Mesendoderm (in vitro differentiated cells): ENCODE measurements around the gene OBSCN.

Experiments
- DNase-seq: peaks from one replicate; pipeline ENCODE4 v3.0.0; 2013
- H2AK5ac ChIP-seq: 2 replicates; pipeline ENCODE4 v1.6.1; 2013; ENCODE audit warnings: low read length, inconsistent platforms
- H2BK120ac ChIP-seq: 2 replicates; pipeline ENCODE4 v1.6.1; 2013; ENCODE audit warnings: low read depth, mild to moderate bottlenecking, low read length, moderate library complexity, mixed read lengths
- H2BK15ac ChIP-seq: replicated peaks from 2 replicates; pipeline ENCODE4 v1.6.1; 2013; ENCODE audit warnings: low read depth, mild to moderate bottlenecking, moderate library complexity
- H2BK5ac ChIP-seq: 2 replicates; pipeline ENCODE4 v1.6.1; 2013; ENCODE audit warnings: low read length, inconsistent platforms
- H3K18ac ChIP-seq: 2 replicates; pipeline ENCODE4 v1.6.1; 2013; ENCODE audit warnings: mild to moderate bottlenecking, low read length, mixed read lengths
- H3K23ac ChIP-seq: one replicate; pipeline ENCODE4 v1.6.1; 2013; ENCODE audit warnings: low read length
- H3K27ac ChIP-seq: 2 replicates; pipeline ENCODE4 v1.5.1; 2013; ENCODE audit warnings: low read depth, mild to moderate bottlenecking, inconsistent platforms, low read length, moderate library complexity
- H3K27me3 ChIP-seq: 2 replicates; pipeline ENCODE4 v1.6.1; 2013; ENCODE audit warnings: low read length, control low read depth, mild to moderate bottlenecking, inconsistent platforms; ENCODE audit not compliant: insufficient read depth, poor library complexity
- H3K36me3 ChIP-seq: 2 replicates; pipeline ENCODE4 v1.6.1; 2013; ENCODE audit warnings: low read length, inconsistent platforms; ENCODE audit not compliant: control insufficient read depth, insufficient read depth
- H3K4ac ChIP-seq: one replicate; pipeline ENCODE4 v1.6.1; 2013; ENCODE audit warnings: low read depth, mild to moderate bottlenecking, low read length, moderate library complexity
- H3K4me1 ChIP-seq: 2 replicates; pipeline ENCODE4 v1.6.1; 2013; ENCODE audit warnings: low read depth, low read length, inconsistent platforms; ENCODE audit not compliant: control insufficient read depth
- H3K4me2 ChIP-seq: 2 replicates; pipeline ENCODE4 v1.6.1; 2013; ENCODE audit warnings: low read length
- H3K4me3 ChIP-seq: 2 replicates; pipeline ENCODE4 v1.5.1; 2013; ENCODE audit warnings: mild to moderate bottlenecking, low read length
- H3K56ac ChIP-seq: one replicate; pipeline ENCODE4 v1.6.1; 2013; ENCODE audit warnings: low read length
- H3K79me1 ChIP-seq: 2 replicates; pipeline ENCODE4 v1.6.1; 2013; ENCODE audit warnings: low read length, inconsistent platforms
- H3K79me2 ChIP-seq: 2 replicates; pipeline ENCODE4 v1.6.1; 2013; ENCODE audit warnings: mild to moderate bottlenecking, low read length; ENCODE audit not compliant: control insufficient read depth, insufficient read depth
- H3K9ac ChIP-seq: 2 replicates; pipeline ENCODE4 v1.6.1; 2013; ENCODE audit warnings: low read length, inconsistent platforms
- H4K5ac ChIP-seq: one replicate; pipeline ENCODE4 v1.6.1; 2013; ENCODE audit warnings: low read length
- H4K8ac ChIP-seq: one replicate; pipeline ENCODE4 v1.6.1; 2013; ENCODE audit warnings: low read depth, mild to moderate bottlenecking, control low read depth, low read length, moderate library complexity
- WGBS: extraction: QIAGEN DNeasy Blood & Tissue Kit; methylation state at CpG from one replicate; pipeline ENCODE4 v1.1.7; 2013; ENCODE audit warnings: low lambda C conversion rate, missing lambda C conversion rate; ENCODE audit not compliant: insufficient coverage; ENCODE audit errors: extremely low coverage; 5-methylcytosine and 5-hydroxymethylcytosine counted together

The OBSCN gene

GRCh38 chr1:228379666-228380065 is 171.8 kb downstream of the OBSCN start:
- peaks cover 3% of the 10 kb centered on the region for H3K27me3 ChIP-seq
- H3K23ac ChIP-seq = no peak overlapping the region
- no peak overlapping the region for H3K4ac ChIP-seq
- H3K79me1 ChIP-seq = no peaks in the 10 kb centered on the region
- no peak overlapping the region for H2BK15ac ChIP-seq
- WGBS = no CpG with 5 or more reads among the region's 8 CpGs
- H2AK5ac ChIP-seq = no peak overlapping the region
- no peaks in the 10 kb centered on the region for H3K79me2 ChIP-seq
- H3K9ac ChIP-seq = no peak overlapping the region
- H4K8ac ChIP-seq = no peak overlapping the region
- no peak overlapping the region for H3K18ac ChIP-seq
- no peak overlapping the region for H3K4me2 ChIP-seq
- H3K56ac ChIP-seq = no peak overlapping the region
- no peaks in the 10 kb centered on the region for H3K4me1 ChIP-seq
- no peak overlapping the region for H2BK120ac ChIP-seq
- no peak overlapping the region for H4K5ac ChIP-seq
- H3K27ac ChIP-seq = no peak overlapping the region
- no peaks in the 10 kb centered on the region for H3K36me3 ChIP-seq
- H2BK5ac ChIP-seq = no peak overlapping the region
- DNase-seq = no peak
- no peak overlapping the region for H3K4me3 ChIP-seq

GRCh38 chr1:228381356-228381755 is 173.5 kb downstream of the OBSCN start:
- no peak overlapping the region for H2BK15ac ChIP-seq
- no peak overlapping the region for H3K4ac ChIP-seq
- no peak overlapping the region for H3K4me3 ChIP-seq
- no peak overlapping the region for H4K5ac ChIP-seq
- H3K18ac ChIP-seq = no peak overlapping the region
- H3K56ac ChIP-seq = no peak overlapping the region
- H3K9ac ChIP-seq = no peak overlapping the region
- peaks cover 3% of the 10 kb centered on the region for H3K27me3 ChIP-seq
- H2BK5ac ChIP-seq = no peak overlapping the region
- no peaks in the 10 kb centered on the region for H3K4me1 ChIP-seq
- no peak for DNase-seq
- no peak overlapping the region for H3K23ac ChIP-seq
- H4K8ac ChIP-seq = no peak overlapping the region
- H3K27ac ChIP-seq = no peak overlapping the region
- H3K79me2 ChIP-seq = no peaks in the 10 kb centered on the region
- no peak overlapping the region for H3K4me2 ChIP-seq
- H2BK120ac ChIP-seq = no peak overlapping the region
- no peaks in the 10 kb centered on the region for H3K36me3 ChIP-seq
- no peak overlapping the region for H2AK5ac ChIP-seq
- WGBS = no CpG with 5 or more reads among the region's 2 CpGs
- no peaks in the 10 kb centered on the region for H3K79me1 ChIP-seq

- H4K5ac ChIP-seq = no peak overlapping the region
- no peak overlapping the region for H2BK5ac ChIP-seq
- no peak overlapping the region for H3K18ac ChIP-seq
- H3K27ac ChIP-seq = no peak overlapping the region
- no peaks in the 10 kb centered on the region for H3K36me3 ChIP-seq
- peaks cover 3% of the 10 kb centered on the region for H3K27me3 ChIP-seq
- H3K9ac ChIP-seq = no peak overlapping the region
- H2BK15ac ChIP-seq = no peak overlapping the region
- no CpG with 5 or more reads among the region's 2 CpGs for WGBS
- no peaks in the 10 kb centered on the region for H3K79me2 ChIP-seq
- H3K4ac ChIP-seq = no peak overlapping the region
- H3K79me1 ChIP-seq = no peaks in the 10 kb centered on the region
- no peak overlapping the region for H4K8ac ChIP-seq
- H3K23ac ChIP-seq = no peak overlapping the region
- H3K56ac ChIP-seq = no peak overlapping the region
- DNase-seq = no peak
- no peaks in the 10 kb centered on the region for H3K4me1 ChIP-seq
- no peak overlapping the region for H2AK5ac ChIP-seq
- H3K4me3 ChIP-seq = no peak overlapping the region
- no peak overlapping the region for H3K4me2 ChIP-seq
- no peak overlapping the region for H2BK120ac ChIP-seq
These were observed 175.9 kb downstream of the OBSCN start for GRCh38 chr1:228383773-228384172.

- Histone ChIP-seq H4K5ac (no peak overlapping the region), H3K4me2 (no peak overlapping the region), H2BK120ac (no peak overlapping the region), H3K79me2 (no peaks in the 10 kb centered on the region), H3K4ac (no peak overlapping the region), H3K23ac (no peak overlapping the region), H3K36me3 (no peaks in the 10 kb centered on the region), H2BK15ac (no peak overlapping the region), H3K56ac (no peak overlapping the region), H2BK5ac (no peak overlapping the region), H4K8ac (no peak overlapping the region), H2AK5ac (no peak overlapping the region), H3K4me1 (no peaks in the 10 kb centered on the region), H3K4me3 (no peak overlapping the region), H3K27me3 (peaks cover 3% of the 10 kb centered on the region), H3K79me1 (no peaks in the 10 kb centered on the region), H3K18ac (no peak overlapping the region), H3K9ac (no peak overlapping the region), H3K27ac (no peak overlapping the region)
- no peak for DNase-seq
These were observed 177.4 kb downstream of the OBSCN start for GRCh38 chr1:228385232-228385631.

- Histone ChIP-seq H3K36me3 (no peaks in the 10 kb centered on the region), H3K18ac (no peak overlapping the region), H3K4ac (no peak overlapping the region), H4K5ac (no peak overlapping the region), H3K4me2 (no peak overlapping the region), H3K4me3 (no peak overlapping the region), H3K9ac (no peak overlapping the region), H4K8ac (no peak overlapping the region), H3K27me3 (peaks cover 3% of the 10 kb centered on the region), H3K79me1 (no peaks in the 10 kb centered on the region), H3K4me1 (no peaks in the 10 kb centered on the region), H3K79me2 (no peaks in the 10 kb centered on the region), H3K23ac (no peak overlapping the region), H3K27ac (no peak overlapping the region), H2BK15ac (no peak overlapping the region), H2BK120ac (no peak overlapping the region), H3K56ac (no peak overlapping the region), H2BK5ac (no peak overlapping the region), H2AK5ac (no peak overlapping the region)
- no peak for DNase-seq
These were observed 179.5 kb downstream of the OBSCN start for GRCh38 chr1:228387321-228387720.

- Histone ChIP-seq H3K4me3 (no peak overlapping the region), H2AK5ac (no peak overlapping the region), H2BK5ac (no peak overlapping the region), H2BK15ac (no peak overlapping the region), H3K27ac (no peak overlapping the region), H4K8ac (no peak overlapping the region), H3K36me3 (peaks cover 4% of the 10 kb centered on the region), H3K4me2 (no peak overlapping the region), H3K27me3 (no peaks in the 10 kb centered on the region), H3K56ac (no peak overlapping the region), H3K23ac (no peak overlapping the region), H3K79me1 (no peaks in the 10 kb centered on the region), H2BK120ac (no peak overlapping the region), H3K18ac (no peak overlapping the region), H3K4ac (no peak overlapping the region), H3K9ac (no peak overlapping the region), H3K79me2 (no peaks in the 10 kb centered on the region), H3K4me1 (no peaks in the 10 kb centered on the region), H4K5ac (no peak overlapping the region)
- DNase-seq = no peak
- WGBS = no CpG with 5 or more reads among the region's 10 CpGs
These were observed 182.8 kb downstream of the OBSCN start for GRCh38 chr1:228390649-228391048.
